ENCODE measurements around the gene CRADD. TPM values are rescaled to one million over a fixed set of nuclear protein-coding genes. Genes with fewer than 3 reads are reported as not detected.

CRADD gene
- total RNA-seq, 1 experiment from 2014 or later, result 10.1 TPM

DNA sequence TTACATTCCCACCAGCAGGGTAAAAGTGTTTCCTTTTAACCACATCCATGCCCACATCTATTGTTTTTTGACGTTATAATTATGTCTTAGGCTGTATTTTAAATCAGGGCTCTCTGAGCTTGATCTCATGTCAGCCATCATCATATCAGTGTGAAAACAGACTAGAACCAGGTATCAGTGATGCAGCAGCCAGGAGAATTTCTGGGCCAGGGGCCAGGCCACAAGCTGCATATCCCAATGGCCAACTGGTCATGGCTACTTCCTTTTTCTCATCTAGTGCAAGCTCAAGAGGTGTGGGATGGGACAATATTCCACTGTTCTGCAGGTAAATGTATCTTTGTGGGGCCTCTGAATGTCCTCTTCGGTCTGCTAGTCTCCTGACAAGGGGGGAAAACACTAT, 125.1 kb downstream of the CRADD start:
- H3K4me1 Mint-ChIP-seq (ENCODE audit: low read depth, unreplicated experiment), result no peaks in the 10 kb centered on the region
- CTCF ChIA-PET, result interaction anchor here (1.1 kb wide), 1 partner anchor 233 kb away, joined by 3 read pairs; no protein-coding TSS in a partner anchor
- intact Hi-C loops (cut with micrococcal nuclease; ENCODE audit: unreplicated experiment), result no loop called here

DNA sequence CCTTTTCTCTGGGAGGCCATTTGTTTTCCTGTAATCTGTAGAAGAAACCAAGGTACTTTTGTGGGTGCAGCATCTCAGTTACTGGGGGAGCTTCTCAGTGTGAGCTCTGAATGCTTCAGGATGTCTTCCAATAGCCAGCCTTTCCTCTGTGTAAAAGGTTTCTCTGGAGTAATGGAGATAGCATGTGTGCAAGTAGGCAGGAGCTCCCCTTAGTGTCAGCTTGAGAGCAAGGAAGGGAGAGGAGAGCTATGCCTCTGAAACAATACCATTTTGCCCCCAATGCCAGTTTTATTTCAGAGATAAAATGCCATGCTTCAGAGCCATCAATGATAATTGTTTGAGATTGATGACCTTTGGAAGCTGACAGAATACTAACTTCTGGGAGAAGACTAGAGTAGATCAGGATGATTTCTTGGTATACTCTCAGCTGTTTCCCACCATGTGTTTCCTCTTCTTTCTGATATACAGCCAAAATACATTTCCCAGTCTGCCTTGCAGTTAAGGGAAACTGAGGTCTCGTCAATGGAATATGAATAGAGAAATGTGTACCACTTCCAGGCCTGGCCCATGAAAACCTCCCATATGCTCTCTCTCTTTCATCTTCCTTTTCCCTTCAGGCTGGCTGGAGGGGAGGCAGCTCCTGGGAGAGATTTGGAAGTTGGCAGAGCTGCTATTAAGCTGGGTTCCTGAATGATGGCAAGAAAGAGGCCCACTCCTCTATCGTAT, 125.7 kb downstream of the CRADD start:
- no peaks in the 10 kb centered on the region for H3K4me1 Mint-ChIP-seq (ENCODE audit: low read depth, unreplicated experiment)
- no peaks in the 10 kb centered on the region for H3K9me3 Mint-ChIP-seq (ENCODE audit: low read depth, unreplicated experiment)
- TF ChIP-seq, protein P1, sequence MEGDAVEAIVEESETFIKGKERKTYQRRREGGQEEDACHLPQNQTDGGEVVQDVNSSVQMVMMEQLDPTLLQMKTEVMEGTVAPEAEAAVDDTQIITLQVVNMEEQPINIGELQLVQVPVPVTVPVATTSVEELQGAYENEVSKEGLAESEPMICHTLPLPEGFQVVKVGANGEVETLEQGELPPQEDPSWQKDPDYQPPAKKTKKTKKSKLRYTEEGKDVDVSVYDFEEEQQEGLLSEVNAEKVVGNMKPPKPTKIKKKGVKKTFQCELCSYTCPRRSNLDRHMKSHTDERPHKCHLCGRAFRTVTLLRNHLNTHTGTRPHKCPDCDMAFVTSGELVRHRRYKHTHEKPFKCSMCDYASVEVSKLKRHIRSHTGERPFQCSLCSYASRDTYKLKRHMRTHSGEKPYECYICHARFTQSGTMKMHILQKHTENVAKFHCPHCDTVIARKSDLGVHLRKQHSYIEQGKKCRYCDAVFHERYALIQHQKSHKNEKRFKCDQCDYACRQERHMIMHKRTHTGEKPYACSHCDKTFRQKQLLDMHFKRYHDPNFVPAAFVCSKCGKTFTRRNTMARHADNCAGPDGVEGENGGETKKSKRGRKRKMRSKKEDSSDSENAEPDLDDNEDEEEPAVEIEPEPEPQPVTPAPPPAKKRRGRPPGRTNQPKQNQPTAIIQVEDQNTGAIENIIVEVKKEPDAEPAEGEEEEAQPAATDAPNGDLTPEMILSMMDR (IDR thresholded peaks at IDR 0.05; ENCODE audit: unreplicated experiment), result no peak
- no peaks in the 10 kb centered on the region for H3K27me3 Mint-ChIP-seq (ENCODE audit: unreplicated experiment)
- H3K27ac Mint-ChIP-seq (ENCODE audit: unreplicated experiment), result no peak overlapping the region
- no peaks in the 10 kb centered on the region for H3K36me3 Mint-ChIP-seq (ENCODE audit: insufficient read depth, unreplicated experiment)
- intact Hi-C loops (cut with micrococcal nuclease; ENCODE audit: unreplicated experiment), result no loop called here
- H3K4me3 Mint-ChIP-seq (ENCODE audit: low read depth, unreplicated experiment), result no peak overlapping the region
- no peak for DNase-seq
- no TSS peak for BruUV-seq (replicated peaks)
- CTCF ChIA-PET, result interaction anchor here (1.1 kb wide), 1 partner anchor 233 kb away, joined by 3 read pairs; no protein-coding TSS in a partner anchor

More for the DNA sequence above, 125.1 kb downstream of the CRADD start:
- Mint-ChIP-seq H3K27ac (ENCODE audit: unreplicated experiment) (no peak overlapping the region), H3K36me3 (ENCODE audit: insufficient read depth, unreplicated experiment) (no peaks in the 10 kb centered on the region), H3K9me3 (ENCODE audit: low read depth, unreplicated experiment) (no peaks in the 10 kb centered on the region), H3K27me3 (ENCODE audit: unreplicated experiment) (no peaks in the 10 kb centered on the region), H3K4me3 (ENCODE audit: low read depth, unreplicated experiment) (no peak overlapping the region)
- DNase-seq, result no peak
- BruUV-seq (replicated peaks), result no TSS peak
- TF ChIP-seq, protein P1 (IDR thresholded peaks at IDR 0.05; ENCODE audit: unreplicated experiment), result no peak

DNA sequence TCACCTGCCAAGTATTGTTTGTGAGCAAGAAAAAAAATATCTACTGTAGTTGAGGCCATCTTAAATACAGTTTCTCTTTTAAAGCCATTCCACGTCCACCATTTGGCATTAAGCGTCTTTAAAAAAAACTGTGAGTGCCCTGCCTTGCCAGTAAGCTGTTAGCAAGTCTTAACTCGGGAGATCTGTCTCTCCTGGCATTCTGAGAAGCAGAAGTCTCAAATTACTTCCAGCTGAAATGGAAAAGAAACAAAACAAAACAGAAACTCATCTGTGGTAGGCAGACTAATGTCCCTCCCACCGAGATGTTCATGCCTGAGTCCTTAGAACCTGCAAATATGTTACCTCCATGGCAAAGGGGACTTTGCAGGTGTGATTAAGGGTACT, 126.2 kb downstream of the CRADD start:
- DNase-seq, result no peak
- intact Hi-C loops (cut with micrococcal nuclease; ENCODE audit: unreplicated experiment), result no loop called here
- Mint-ChIP-seq H3K36me3 (ENCODE audit: insufficient read depth, unreplicated experiment) (no peaks in the 10 kb centered on the region), H3K4me1 (ENCODE audit: low read depth, unreplicated experiment) (no peaks in the 10 kb centered on the region), H3K27ac (ENCODE audit: unreplicated experiment) (no peak overlapping the region), H3K9me3 (ENCODE audit: low read depth, unreplicated experiment) (no peaks in the 10 kb centered on the region), H3K27me3 (ENCODE audit: unreplicated experiment) (no peaks in the 10 kb centered on the region), H3K4me3 (ENCODE audit: low read depth, unreplicated experiment) (no peak overlapping the region)
- TF ChIP-seq, protein P1 (IDR thresholded peaks at IDR 0.05; ENCODE audit: unreplicated experiment), result no peak
- CTCF ChIA-PET, result interaction anchor here (1.1 kb wide), 1 partner anchor 234 kb away, joined by 3 read pairs; no protein-coding TSS in a partner anchor
- BruUV-seq (replicated peaks), result no TSS peak

DNA sequence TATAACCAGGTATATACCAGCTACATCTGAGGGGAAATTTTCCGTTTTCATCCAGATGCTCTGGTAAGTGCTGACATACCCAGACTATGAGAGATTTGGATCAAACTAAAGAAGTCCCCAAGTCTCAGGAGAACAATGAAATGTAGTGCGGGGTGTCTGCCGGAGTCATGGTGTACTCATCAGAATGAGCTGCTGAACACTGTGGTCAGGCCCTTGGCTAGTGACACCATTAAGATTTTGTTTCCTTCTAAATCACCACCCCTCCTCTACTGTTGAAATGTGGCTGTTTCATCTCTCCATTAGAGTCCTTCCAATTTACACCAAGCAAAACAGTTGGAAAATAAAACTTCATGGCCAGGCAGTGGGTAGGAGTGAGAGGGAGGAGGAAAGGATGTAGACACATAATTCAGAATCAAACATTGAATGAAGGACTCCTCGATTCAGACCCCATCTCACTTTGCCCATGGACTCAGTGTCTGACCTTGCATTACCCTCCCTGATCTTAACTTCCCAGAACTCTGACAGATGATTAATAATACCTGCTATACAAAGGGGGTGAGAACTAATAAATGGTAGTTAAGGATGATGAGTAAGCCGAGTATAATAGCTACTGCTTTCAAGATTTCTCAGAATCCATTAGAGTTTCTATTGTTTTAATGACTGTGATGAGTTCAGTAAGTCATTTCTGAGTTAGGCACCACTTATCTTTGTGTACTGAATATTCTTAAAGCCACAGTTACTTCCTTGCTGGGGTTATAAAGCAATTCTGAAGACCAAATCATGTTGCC, 127.4 kb downstream of the CRADD start:
- no peak for DNase-seq
- H3K27me3 Mint-ChIP-seq (ENCODE audit: unreplicated experiment), result no peaks in the 10 kb centered on the region
- H3K36me3 Mint-ChIP-seq (ENCODE audit: insufficient read depth, unreplicated experiment), result no peaks in the 10 kb centered on the region
- H3K4me1 Mint-ChIP-seq (ENCODE audit: low read depth, unreplicated experiment), result no peaks in the 10 kb centered on the region
- intact Hi-C loops (cut with micrococcal nuclease; ENCODE audit: unreplicated experiment), result no loop called here
- H3K27ac Mint-ChIP-seq (ENCODE audit: unreplicated experiment), result no peak overlapping the region
- peaks cover under 1% of the 10 kb centered on the region for H3K9me3 Mint-ChIP-seq (ENCODE audit: low read depth, unreplicated experiment)
- CTCF ChIA-PET, result interaction anchor here (0.7 kb wide), 1 partner anchor 14 kb away, joined by 3 read pairs; no protein-coding TSS in a partner anchor
- TF ChIP-seq, protein P1 (IDR thresholded peaks at IDR 0.05; ENCODE audit: unreplicated experiment), result no peak
- no peak overlapping the region for H3K4me3 Mint-ChIP-seq (ENCODE audit: low read depth, unreplicated experiment)
- no TSS peak for BruUV-seq (replicated peaks)
